NCI-H345 (cell line): ENCODE data around the gene MRPS2.
"Not testable (repeated sequence)": the region's sequence is repeated elsewhere in the genome, so short reads cannot be mapped to it uniquely, and the experiment has no call there.

Source experiments
- DNase-seq: peaks from one replicate; lab custom pipeline; 2025; lab: John Stamatoyannopoulos, UW

MRPS2 gene

DNA sequence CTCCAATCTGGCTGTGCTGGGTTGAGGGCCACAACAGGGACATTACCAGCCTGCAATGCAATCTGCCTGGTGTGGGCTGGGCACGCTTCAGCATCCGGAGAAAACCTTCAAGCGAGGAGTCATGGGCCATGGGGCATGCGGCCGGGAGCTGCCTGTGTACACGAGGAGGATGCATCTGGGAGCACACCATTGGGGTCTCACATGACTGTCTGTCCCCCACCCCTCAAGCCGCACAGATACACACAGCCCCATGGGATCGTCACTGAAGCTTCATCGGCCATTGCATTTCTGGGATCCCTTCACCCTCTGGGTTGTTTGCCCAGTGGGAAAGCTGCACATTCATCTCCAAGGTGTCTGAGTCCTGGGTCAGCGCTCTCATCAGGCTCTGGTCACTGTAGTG, 30.6 kb downstream of the MRPS2 start:
- no peak for DNase-seq

DNA sequence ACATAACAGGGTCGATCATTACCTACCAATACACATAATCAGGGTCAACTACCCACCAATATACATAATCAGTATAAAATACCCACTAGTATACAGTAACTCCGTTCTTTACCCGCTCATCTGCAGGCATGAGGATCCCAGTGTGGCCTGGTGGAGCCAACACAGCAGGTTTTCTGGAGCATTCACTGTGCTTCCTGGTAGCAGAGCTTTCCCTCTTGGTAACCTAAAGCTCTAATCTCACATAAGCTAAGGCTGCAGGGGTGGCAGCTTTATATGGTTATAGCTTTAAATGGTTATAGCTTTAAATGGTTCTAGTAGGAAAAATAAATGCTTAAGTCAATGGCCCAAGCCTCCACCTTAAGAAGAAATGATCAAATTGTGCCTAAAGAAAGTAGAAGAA, 32.6 kb downstream of the MRPS2 start:
- no peak for DNase-seq

DNA sequence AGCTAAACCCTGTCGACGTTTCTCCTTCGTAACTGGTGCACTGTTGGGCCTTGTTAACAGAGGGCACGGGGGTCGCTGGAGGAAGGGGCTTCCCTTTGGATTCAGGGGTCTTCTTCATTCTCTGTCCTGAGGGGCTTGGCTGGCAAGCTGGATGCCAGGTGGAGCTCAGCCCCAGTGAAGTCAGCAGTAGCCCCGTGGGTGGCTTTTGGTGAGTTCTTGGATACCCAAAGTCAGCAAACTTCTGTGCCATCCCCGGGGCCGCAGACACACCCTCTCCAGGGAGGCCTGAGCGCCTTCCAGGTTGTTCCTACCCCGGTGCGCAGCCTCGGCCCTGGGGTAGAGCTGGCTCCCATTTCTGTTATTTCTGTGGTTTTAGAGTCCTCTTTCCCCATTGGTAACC, 33.2 kb downstream of the MRPS2 start:
- DNase-seq = no peak

- DNase-seq = not testable (repeated sequence)
These were observed 33.8 kb downstream of the MRPS2 start for GRCh38 chr9:135534192-135534711.

DNA sequence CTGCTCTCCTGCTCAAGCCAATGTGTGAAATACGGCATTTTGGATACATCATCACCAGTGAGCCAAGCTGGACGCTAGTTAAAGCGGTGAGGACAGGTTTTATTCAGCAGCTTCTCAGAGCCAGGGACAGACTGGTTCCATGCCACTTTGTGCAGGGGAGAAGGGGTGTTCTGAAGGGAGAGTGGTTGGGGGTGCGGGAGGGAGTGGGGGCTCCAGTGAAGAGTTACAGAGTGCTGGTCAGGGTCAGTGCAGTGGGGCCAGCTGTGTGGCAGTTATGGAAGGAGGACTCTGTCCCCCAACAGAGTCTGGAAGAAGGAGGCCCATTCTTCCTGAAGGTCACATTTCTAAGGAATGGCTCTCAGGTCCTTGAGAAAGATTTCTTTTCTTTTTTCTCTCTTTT, 34.3 kb downstream of the MRPS2 start:
- not testable (repeated sequence) for DNase-seq

GRCh38 chr9:135535631-135536030, 35.1 kb downstream of the MRPS2 start:
- not testable (repeated sequence) for DNase-seq

DNA sequence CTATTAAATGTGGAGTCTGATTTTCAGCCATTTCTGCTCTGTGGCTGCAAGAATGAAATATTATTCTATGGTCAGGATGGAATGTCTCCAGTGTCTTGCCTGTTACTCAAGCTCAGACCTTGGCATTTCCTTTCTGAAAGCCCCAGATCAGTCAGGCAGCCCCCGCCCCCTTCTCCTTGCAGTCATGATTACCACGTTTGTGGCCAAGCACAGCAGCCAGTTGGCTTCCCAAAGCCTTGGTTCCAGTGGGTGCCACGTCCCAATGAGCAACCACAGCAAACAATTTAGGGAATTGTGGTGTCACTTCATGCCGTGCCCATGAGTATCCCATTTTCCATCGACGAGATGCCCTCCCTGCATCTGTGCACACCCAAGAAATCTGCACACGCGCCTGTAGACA, 35.7 kb downstream of the MRPS2 start:
- no peak for DNase-seq

DNA sequence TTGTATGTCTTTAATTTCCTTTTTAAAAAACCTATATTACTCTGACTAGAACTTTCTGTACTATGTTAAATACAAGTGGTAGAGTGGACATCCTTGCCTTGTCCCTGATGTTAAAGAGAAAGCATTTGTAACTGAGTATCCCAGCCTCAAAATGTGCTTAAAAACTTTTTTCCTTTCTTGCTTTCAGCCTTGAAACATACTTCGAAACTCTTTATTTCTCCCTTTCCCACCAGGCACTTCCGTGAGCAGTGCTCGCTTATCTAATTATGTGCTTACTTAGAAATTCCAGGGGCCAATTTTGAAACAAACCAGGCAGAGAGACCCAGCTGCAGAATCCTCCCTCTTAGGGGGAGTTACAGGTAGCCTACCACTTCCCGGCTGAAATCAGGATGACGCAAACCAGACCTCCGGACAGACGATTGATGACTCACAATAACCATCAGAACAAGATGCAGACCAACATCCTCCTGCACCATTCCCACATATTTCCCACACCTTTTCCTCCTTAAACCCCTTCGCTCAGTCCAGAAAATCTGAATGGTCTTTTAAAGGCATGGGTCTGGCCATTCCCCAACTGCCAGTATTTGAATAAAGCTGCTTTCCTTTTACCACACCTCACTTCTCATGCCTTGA, 42.9 kb downstream of the MRPS2 start:
- DNase-seq = not testable (repeated sequence)

DNA sequence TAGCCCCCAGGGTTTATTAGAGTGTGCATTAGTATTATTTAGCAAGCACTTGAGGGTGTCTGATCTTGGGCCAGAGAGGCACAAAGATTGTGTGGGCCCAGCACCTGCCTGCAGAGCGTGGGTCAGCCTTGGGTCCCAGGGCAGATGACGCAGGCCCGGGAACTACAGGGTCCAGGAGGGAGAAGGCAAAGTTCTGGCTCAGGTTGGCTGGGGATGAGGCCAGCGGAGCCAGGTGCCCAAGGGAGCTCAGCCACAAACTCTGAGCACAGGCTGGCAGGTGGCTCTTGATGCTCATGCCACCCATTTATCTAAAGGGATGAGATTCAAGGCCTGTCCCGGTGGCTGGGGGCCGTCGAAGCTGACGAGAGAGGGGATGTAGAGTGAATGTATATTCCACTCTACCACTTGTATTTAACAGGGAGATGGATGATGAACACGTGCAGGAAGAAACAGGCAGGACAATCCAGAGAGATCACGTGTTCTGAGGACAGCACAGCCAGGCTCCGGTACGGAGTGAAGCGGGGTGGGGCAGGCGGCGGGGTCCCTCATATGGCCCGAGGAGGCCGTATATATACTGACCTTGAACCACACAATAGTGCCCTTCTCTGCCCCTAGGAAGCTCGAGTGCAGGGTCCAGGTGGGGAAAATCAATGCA, 44.6 kb downstream of the MRPS2 start:
- DNase-seq = no peak

GRCh38 chr9:135545646-135546176, 45.2 kb downstream of the MRPS2 start, which contains the start of gene OBP2A:
Gene OBP2A, plus strand, starts transcription at chr9:135546126. Its CDS starts 55 bp downstream, at chr9:135546181.
- DNase-seq = not testable (repeated sequence)

- not testable (repeated sequence) for DNase-seq
These were observed 46.5 kb downstream of the MRPS2 start for GRCh38 chr9:135546792-135547617.

DNA sequence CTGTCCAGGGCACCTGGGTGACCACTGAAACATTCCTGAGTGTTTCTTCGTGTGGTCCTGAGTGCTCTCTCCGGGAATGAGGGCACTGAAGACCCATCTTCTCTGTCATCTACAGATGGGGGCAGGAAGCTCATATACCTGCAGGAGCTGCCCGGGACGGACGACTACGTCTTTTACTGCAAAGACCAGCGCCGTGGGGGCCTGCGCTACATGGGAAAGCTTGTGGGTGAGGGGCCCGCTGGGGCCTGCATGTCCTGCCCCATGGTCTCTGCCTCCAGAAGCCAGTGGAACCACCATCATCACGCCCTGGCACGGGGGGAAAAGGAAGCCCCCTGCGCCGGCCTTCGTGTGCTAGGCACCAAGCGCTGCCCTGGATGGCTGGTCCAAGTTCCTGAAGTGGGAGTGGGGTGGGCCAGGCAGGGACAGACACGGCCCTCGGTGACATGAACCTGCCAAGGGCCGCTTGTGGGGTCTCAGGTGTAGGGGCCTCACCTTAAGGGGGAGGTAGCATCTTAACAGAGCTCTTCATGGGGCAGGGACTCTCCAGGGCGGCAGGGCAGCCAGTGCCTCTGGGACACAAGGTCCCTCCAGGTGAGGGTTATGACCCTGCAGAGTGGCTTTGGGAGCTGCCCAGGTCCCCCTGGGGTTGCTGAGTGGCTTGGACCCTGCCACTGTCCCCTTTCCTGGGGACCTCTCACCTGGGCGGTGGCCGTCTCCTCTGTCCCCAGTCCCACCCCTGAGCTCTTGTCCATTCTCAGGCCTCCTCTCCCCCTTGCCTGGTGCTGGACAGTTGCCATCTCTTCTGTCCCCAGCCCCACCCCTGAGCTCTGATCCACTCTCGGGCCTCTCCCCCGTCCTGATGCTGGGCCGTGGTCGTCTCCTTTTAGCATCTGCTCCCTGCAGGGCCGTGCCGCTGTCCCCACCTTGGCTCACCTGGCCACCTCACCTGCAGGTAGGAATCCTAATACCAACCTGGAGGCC, 47.6 kb downstream of the MRPS2 start:
- no peak for DNase-seq

DNA sequence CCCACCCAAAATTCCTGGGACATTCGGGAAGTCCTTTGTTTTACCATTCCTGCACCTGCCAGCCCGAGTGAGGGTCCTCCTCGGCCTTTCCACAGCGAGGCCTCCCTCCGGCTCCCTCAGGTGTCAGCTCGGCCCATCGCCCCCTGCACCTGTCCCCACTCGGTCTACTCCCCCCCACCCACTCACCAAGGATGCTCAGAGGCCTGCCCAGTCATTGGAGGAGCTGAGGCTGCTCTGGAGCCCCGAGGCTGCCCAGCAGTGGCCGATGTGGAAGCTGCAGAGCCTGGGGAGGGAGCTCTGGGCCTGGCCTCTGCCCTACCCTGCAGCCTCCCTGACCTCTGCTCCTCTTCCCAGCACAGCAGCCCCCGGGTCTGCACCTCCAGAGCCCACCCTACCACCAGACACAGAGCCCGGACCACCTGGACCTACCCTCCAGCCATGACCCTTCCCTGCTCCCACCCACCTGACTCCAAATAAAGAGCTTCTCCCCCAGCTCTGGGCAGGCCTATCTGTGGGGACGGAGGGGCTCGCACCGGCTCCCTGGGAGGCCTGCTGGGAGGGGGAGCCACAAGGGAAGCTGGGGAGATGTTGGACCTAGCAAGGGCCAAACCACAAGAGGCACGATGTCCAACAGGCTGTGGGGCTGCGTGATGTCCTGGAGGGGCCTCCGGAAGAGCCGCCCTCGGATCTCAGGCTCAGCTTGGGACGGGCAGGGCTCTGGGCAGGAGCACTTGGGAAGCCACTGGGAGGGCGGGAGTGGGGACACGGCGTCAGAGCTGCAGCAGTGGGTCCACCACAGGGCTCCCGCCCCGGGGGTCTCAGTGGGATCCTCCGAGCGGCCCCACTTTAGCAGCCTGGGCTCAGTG, 49.2 kb downstream of the MRPS2 start:
- DNase-seq = not testable (repeated sequence)

DNA sequence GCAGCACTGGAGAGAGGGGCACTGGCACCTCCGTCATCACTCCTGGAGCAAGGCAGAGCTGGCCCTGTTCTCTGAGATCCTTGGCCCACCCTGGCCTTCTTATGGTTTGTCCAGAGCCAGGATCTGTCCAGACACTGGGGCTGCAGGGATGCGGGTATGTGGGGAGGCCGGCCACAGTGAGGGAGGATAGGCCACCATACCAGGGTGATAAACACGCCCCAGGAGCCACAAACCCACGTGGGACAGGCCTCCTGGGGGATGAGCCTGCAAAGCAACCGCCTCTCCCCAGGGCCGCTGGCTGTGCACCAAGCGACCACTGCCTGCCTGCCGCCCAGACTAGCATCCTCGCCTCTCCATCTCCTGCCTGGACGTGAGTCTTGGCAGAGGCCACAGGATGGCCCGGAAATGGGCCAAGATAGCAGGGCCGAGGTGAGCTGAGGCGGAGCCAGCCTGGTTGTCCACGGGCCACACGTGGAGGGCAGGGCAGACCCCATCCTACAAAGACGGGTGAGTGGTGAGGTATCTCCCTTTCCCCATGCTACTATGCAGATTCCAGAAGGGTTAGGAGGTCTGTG, 49.9 kb downstream of the MRPS2 start:
- DNase-seq = no peak

GRCh38 chr9:135551031-135551430, 50.5 kb downstream of the MRPS2 start:
- DNase-seq = no peak

DNA sequence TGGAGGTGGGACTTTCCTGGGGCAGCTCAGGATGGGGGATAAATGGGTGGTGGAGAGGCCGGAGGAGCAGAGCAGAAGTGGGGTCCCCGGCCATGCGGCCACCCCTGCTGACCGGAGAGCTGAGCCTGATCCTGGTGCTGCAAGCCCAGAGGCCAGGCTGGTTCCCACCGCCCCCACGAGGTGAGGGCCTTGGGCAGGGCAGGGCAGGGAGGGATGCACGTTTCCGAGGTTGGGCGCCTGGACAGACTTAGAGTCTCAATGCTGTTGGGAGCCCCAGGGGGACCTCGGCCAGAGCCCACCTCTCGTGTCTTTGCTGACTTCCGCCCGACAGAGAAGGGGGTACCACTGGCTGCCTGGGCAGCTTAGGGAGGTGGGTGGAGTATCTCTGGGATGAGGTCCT, 51.0 kb downstream of the MRPS2 start:
- DNase-seq = no peak

- no peak for DNase-seq
These were observed 51.7 kb downstream of the MRPS2 start for GRCh38 chr9:135552021-135552697.

DNA sequence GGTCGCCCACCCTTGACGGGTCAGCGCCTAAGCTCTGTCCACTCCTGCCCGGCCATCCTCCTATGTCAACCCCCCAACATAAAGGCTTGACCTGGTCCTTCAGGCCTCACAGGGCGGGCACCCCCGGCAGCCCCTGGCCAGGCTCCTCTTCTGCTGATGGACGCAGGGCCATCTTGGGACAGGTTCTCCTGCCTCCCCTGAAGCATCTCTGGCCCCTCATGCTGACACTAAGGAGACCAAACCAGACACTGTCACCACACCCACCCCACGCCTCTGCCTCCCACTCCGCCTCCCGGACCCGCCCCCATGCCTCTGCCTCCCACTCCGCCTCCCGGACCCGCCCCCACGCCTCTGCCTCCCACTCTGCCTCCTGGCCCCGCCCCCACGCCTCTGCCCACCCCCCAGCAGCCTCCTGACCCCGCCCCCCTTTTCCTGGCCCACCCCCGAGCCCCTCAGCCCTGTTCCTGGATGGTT, 52.3 kb downstream of the MRPS2 start:
- DNase-seq = no peak
